Activated CD4-positive, alpha-beta T cell treated with anti-CD3 and anti-CD28 coated beads, Interleukin-2, amount 50 U/mL, for 1 hour (primary cell): ENCODE data around the gene LYPD5.
"Not testable (repeated sequence)": the region's sequence is repeated elsewhere in the genome, so short reads cannot be mapped to it uniquely, and the experiment has no call there.

Experiments
- DNase-seq: peaks from one replicate; pipeline ENCODE4 v3.0.0-alpha.2; 2020

LYPD5 gene

GRCh38 chr19:43802216-43802951, at the start of gene LYPD5:
Gene LYPD5, minus strand, starts transcription at chr19:43802447. Its CDS starts 67 bp downstream, at chr19:43802380.
- no peak for DNase-seq

DNA sequence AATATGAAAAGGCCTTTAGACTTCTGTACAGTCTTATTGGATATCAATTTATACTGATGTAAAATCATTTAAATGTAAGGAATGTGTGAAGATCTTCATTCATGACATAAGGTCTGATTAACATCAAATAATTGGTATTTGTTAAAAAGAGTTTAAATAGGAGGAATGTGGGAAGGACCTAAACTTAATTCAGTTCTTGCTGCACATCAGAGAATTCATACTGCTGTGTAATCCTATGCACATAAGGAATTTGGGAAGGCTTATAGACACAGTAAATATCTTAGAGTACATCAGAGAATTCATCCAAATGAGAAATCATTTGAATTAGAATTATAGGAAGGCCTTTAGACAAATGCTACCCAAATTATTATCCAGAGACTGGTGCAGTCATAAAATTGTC, 46.6 kb upstream of the LYPD5 start:
- no peak for DNase-seq

DNA sequence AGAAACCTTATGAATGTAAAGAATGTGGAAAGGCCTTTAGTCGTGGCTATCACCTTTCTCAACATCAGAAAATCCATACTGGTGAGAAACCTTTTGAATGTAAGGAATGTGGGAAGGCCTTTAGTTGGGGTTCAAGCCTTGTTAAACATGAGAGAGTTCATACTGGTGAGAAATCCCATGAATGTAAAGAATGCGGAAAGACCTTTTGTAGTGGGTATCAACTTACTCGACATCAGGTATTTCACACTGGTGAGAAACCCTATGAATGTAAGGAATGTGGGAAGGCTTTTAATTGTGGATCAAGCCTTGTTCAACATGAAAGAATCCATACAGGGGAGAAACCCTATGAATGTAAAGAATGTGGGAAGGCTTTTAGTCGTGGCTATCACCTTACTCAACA, 45.6 kb upstream of the LYPD5 start:
- no peak for DNase-seq

- DNase-seq, result no peak
Measured at GRCh38 chr19:43847246-43847645, 45.0 kb upstream of the LYPD5 start.

DNA sequence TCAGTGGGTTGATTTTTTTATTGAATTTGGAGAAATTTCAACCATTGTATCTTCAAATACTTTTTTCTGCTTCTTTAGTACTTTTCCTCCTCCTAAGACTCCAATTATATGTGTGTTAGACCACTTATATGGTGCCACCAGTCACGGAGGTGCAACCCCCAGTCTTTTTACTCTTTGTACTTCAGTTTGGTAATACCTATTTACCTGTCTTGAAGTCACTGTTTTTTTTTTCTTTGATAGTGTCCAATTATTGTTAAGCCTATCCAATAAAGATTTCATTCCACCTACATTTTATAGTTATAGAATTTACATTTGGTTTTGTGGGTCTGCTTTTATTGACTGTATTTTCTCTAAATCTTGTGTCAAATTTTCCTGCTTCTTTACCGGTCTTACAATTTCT, 39.8 kb upstream of the LYPD5 start:
- DNase-seq, result no peak

DNA sequence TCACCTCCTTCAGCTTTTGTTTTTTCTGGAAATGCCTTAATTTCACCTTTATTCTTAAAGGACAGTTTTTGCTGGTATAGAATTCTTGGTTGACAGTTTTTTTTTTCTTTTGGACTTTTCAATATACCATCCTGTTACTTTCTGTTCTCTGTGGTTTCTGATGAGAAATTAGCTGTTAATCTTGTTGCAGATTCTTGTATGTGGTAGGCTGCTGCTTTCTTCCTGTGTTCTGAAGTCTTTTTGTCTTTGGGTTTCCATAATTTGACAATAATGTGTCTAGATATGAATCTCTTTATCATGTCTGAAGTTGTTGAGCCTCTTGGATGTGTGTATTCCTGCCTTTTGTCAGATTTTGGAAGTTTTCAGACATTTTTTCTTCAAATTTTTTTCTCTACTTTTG, 36.9 kb upstream of the LYPD5 start:
- DNase-seq, result no peak

GRCh38 chr19:43826787-43827754, 24.8 kb upstream of the LYPD5 start, which contains the start of gene ZNF283:
Gene ZNF283, plus strand, starts transcription at chr19:43827321. Its CDS starts 6,184 bp downstream, at chr19:43833505.
- peak; percentile 77 for DNase-seq

GRCh38 chr19:43824572-43824971, 22.3 kb upstream of the LYPD5 start:
- not testable (repeated sequence) for DNase-seq

- DNase-seq, result not testable (repeated sequence)
Measured at GRCh38 chr19:43823856-43824255, 21.6 kb upstream of the LYPD5 start.

- no peak for DNase-seq
Measured at GRCh38 chr19:43820884-43821215, 18.6 kb upstream of the LYPD5 start.

DNA sequence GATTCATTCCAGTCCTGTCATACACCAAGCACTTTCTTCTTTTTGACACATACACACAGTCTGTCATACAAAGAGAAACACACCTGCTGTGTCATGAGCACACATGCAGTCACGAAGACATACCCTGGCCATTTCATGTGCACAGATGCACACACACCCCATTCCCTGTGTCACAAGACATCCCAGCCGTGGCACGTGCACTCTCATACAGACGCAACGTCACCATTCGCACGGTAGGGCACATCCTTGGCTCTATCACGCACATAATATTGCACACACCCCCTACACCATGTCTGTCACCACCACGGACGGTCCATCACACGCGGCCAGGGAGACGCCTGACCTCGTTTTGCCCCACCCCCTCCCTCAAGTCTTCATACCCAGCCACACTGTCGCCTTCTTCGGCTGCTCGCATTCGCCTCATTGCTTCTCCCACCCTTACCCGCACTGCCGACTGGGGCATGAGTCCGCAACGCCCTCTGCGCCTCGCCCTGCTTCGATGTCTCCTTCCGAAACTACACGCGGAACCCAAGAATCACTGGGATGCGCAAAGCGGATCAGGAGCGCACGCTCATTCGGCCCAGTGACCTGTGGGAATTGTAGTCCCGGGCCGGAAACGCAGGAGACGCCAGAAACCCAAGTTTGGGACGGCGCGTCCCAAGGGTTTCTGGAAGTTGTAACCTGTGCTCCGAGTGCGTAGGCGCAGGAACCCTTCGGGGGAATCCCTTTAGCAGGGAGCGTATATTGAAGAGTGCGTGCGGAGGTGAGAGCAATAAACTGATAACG, 18.0 kb upstream of the LYPD5 start:
- no peak for DNase-seq

GRCh38 chr19:43818500-43818899, 16.3 kb upstream of the LYPD5 start:
- no peak for DNase-seq

GRCh38 chr19:43817454-43817853, 15.2 kb upstream of the LYPD5 start:
- DNase-seq, result not testable (repeated sequence)

GRCh38 chr19:43814663-43815352, 12.6 kb upstream of the LYPD5 start:
- no peak for DNase-seq

GRCh38 chr19:43812688-43813087, 10.4 kb upstream of the LYPD5 start:
- no peak for DNase-seq

DNA sequence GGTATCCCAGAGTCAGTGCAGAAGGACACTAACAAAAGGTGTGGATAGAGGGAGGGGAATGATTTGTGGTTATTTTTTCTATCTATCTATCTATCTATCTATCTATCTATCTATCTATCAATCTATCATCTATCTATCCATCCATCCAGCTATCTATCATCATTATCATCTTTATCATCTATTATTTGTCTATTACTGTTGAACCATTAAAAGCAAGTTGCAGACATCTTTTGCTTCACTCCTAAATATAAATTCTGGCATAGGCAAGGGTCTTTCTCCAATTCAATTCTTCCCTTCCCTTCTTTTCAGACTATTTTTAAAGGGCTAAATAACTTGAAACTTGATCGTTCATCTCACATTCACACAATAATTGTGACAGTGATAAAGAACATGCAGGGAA, 10.0 kb upstream of the LYPD5 start:
- DNase-seq, result no peak

DNA sequence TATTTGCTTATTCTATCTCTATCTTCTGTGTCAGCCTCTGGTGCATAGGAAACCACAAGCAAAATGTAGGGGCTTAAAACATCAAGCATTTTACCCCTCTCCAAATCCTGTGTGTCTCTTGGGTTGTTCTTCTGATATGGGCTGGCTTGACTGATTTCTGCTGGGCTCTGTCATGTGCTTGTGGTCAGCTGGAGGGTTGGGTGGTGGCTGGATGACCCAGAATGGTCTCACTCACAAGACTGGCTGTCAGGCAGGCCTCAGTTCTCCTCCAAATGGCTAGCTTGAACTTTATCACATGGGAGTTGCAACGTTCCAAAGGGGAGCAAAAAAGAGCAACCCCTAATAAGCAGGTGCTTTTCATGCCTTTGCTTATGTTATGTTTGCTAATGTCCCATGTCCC, 9.6 kb upstream of the LYPD5 start:
- no peak for DNase-seq

DNA sequence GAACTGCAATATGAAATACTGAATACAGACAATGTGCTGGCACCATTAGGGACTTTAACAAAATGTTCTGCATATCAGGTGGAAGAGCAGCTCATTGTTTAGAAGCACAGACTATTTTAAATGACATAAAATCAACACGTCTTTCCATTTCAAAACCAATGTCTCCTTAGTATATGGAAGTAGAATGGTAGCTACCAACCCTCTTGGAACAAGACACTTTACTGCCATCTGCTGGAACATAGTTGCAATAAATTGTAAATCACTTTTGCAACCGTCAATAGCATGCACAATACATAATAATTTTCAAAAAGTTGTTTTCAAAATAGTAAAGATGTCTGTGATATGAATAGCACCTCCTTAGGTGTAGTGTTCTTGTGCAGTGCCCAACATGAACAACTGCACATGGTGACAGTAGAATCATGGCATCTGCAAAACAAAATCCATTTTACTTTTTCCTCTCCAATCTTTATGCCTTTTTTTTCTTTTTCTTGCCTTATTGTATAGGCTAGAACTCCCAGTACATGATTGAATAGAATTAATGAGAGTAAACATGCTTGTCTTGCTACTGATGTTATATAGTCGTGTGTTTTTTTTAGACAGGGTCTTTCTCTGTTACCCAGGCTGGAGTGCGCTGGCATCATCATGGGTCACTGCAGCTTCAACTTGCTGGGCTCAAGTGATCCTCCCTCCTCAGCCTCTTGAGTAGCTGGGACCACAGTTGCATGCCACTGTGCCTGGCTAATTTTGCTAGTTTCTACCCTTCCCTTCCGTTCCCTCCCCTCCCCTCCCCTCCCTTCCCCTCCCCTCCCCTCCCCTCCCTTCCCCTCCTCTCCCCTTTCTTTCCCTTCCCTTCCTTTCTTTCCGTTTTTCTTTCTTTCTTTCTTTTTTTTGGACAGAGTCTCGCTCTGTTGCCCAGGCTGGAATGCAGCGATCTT, 7.8 kb upstream of the LYPD5 start:
- no peak for DNase-seq

DNA sequence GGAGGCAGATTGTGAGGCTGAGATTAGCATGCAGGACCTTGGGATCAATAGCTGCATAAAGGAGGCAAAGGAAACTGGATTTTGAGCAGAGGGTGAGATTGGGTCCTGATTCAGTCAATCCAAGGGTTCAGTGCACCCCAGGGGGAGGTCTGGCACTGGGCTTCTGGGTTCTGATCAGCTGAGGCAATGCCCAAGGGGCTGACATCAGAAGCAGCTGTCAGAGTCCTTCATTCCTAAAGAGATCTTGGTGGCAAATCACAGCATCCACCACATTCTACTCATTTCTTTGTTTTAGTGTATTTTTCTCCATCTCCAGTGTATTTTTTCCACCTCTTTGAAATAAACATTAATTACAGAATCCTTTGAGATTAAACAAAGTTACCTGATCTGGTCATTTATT, 5.4 kb upstream of the LYPD5 start:
- no peak for DNase-seq

GRCh38 chr19:43806848-43807247, 4.6 kb upstream of the LYPD5 start:
- DNase-seq, result no peak

DNA sequence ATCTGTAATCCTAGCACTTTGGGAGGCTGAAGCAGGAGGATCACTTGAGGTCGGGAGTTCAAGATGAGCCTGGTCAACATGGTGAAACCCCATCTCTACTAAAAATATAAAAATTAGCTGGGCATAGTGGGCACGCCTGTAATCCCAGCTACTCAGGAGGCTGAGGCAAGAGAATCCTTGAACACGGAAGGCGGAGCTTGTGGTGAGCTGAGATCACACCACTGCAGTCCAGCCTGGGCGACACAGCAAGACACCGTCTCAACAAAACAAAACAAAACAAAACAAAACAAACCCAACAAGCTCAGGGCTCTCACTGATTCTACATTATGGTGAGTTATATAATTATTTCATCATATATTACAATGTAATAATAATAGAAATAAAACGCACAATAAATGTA, 4.2 kb upstream of the LYPD5 start:
- not testable (repeated sequence) for DNase-seq
